Right lobe of liver (tissue), 6 donors: Measurements from ENCODE around the gene SLC22A1. TPM values are rescaled to one million over a fixed set of nuclear protein-coding genes. Genes with fewer than 3 reads are reported as not detected.

Experiments used
- ATAC-seq, 4 donors: fragments of 200-7000 bp; cut with Tn5 transposase; one replicate each; pipeline ENCODE4 v1.9.1; 2020; ENCODE audit warnings: mild to moderate bottlenecking in 4 of 4, moderate library complexity in 4 of 4
- DNase-seq, 3 donors: peaks; one replicate each; pipeline ENCODE4 v3.0.0-alpha.2; 2020
- H3K27ac ChIP-seq, 3 donors: fragments of 200-600 bp; one replicate each; pipeline ENCODE4 v1.8.0; 2022
- H3K27me3 ChIP-seq, 2 donors: fragments of 200-600 bp; one replicate each; pipeline ENCODE4 v1.8.0; 2022
- H3K36me3 ChIP-seq, 4 donors: fragments of 200-600 bp; sonication (generic) in 1 of 4; one replicate each; pipeline versions ENCODE4 v1.5.1 to v1.8.0; 2017 to 2022; ENCODE audit warnings: control low read depth in 1 of 4
- H3K4me1 ChIP-seq, 4 donors: fragments of 200-600 bp; sonication (generic) in 1 of 4; one replicate each; pipeline versions ENCODE4 v1.5.1 to v1.8.0; 2017 to 2022; ENCODE audit warnings: control low read depth in 1 of 4
- H3K4me3 ChIP-seq, 3 donors: fragments of 200-600 bp; one replicate each; pipeline ENCODE4 v1.8.0; 2022
- H3K9me3 ChIP-seq, 4 donors: fragments of 200-600 bp; sonication (generic) in 1 of 4; one replicate each; pipeline versions ENCODE4 v1.5.1 to v1.8.0; 2017 to 2022; ENCODE audit warnings: control low read depth in 1 of 4
- POLR2A ChIP-seq: fragments of 450-650 bp; IDR thresholded peaks from one replicate; pipeline ENCODE4 v1.6.1; 2017; ENCODE audit warnings: antibody characterized with exemption, mild to moderate bottlenecking
- WGBS: methylation state at CpG from one replicate; pipeline ENCODE4 v1.1.6; 2018; ENCODE audit warnings: low coverage, low lambda C conversion rate; ENCODE audit not compliant: insufficient coverage; ENCODE audit errors: missing lambda C conversion rate; 5-methylcytosine and 5-hydroxymethylcytosine counted together
- intact Hi-C, 2 donors: fragments of 100-400 bp; cut with DNase I; formaldehyde crosslinking; loops; one replicate each; pipeline versions ENCODE4 v1.11.2 to v1.14.1; 2022
- total RNA-seq, 6 experiments: library from RNA; depleted of rRNA in 2 of 6; stranded (reverse); fragments of >200 nt in 2 of 6; fragmentation: NEBNext Ultra II Directional in 3 of 6; extraction: Animal tissue kit (Norgen Biotek cat#: 25700) in 3 of 6; gene quantifications; one replicate each; pipeline versions ENCODE4 v1.1.0 to v1.2.4, GENCODE V29; 2016 to 2023
- TF ChIP-seq, protein P1 (sequence below), 4 donors: fragments of 200-600 bp in 3 of 4; fragments of 450-650 bp in 1 of 4; IDR thresholded peaks; one replicate each; pipeline versions ENCODE4 v1.5.1 to v1.8.0; 2016 to 2022; ENCODE audit warnings: antibody characterized with exemption in 4 of 4, mild to moderate bottlenecking in 2 of 4
- donor health status: DM: no; HTN: yes; CAD: no.
- donor health status: DM: no; HTN: no; CAD: no.
- donor health status: DM: no; HTN: no; CAD: no.
- donor health status: DM: no; HTN: yes; CAD: no.
- donor health status: DM: no; HTN: yes; CAD: no.

The SLC22A1 gene
- total RNA-seq, 6 experiments from 2014 or later, result 190 to 1,656 (median 769) TPM

GRCh38 chr6:160102956-160103824 is 18.4 kb upstream of the SLC22A1 start:
- peak overlapping the region in 2 of 3 donors; percentile 32 to 84 for H3K27ac ChIP-seq
- 66% methylated on average over 13 of the region's 14 CpGs for WGBS

GRCh38 chr6:160103825-160104100 is 17.9 kb upstream of the SLC22A1 start:
- 82% methylated on average over 7 of the region's 7 CpGs for WGBS
- DNase-seq (no peak), ATAC-seq (no peak)
- Histone ChIP-seq H3K27me3 (no peaks in the 10 kb centered on the region), H3K27ac (no peak overlapping the region), H3K36me3 (peaks cover 0 to 31% (median 14%) of the 10 kb centered on the region in 4 donors), H3K9me3 (no peaks in the 10 kb centered on the region), H3K4me1 (peaks cover 0 to 42% (median 14%) of the 10 kb centered on the region in 4 donors), H3K4me3 (no peak overlapping the region)
- intact Hi-C loops, result no loop called here
- TF ChIP-seq, protein P1, sequence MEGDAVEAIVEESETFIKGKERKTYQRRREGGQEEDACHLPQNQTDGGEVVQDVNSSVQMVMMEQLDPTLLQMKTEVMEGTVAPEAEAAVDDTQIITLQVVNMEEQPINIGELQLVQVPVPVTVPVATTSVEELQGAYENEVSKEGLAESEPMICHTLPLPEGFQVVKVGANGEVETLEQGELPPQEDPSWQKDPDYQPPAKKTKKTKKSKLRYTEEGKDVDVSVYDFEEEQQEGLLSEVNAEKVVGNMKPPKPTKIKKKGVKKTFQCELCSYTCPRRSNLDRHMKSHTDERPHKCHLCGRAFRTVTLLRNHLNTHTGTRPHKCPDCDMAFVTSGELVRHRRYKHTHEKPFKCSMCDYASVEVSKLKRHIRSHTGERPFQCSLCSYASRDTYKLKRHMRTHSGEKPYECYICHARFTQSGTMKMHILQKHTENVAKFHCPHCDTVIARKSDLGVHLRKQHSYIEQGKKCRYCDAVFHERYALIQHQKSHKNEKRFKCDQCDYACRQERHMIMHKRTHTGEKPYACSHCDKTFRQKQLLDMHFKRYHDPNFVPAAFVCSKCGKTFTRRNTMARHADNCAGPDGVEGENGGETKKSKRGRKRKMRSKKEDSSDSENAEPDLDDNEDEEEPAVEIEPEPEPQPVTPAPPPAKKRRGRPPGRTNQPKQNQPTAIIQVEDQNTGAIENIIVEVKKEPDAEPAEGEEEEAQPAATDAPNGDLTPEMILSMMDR (IDR thresholded peaks at IDR 0.05), result no peak
- TF ChIP-seq POLR2A, result no peak

More at GRCh38 chr6:160102956-160103824, 18.4 kb upstream of the SLC22A1 start:
- ATAC-seq (peak; percentile 42 to 61 (median 56)), DNase-seq (peak in 1 of 3 donors; percentile 63)
- Histone ChIP-seq H3K36me3 (peaks cover 0 to 33% (median 15%) of the 10 kb centered on the region in 4 donors), H3K27me3 (no peaks in the 10 kb centered on the region), H3K4me1 (peaks cover 0 to 42% (median 14%) of the 10 kb centered on the region in 4 donors), H3K9me3 (no peaks in the 10 kb centered on the region), H3K4me3 (no peak overlapping the region)
- intact Hi-C loops, result no loop called here
- TF ChIP-seq, protein P1 (IDR thresholded peaks at IDR 0.05), result peak; percentile 36 to 57 (median 47)
- TF ChIP-seq POLR2A, result no peak

GRCh38 chr6:160104821-160105517 is 16.6 kb upstream of the SLC22A1 start:
- no peak overlapping the region for H3K27ac ChIP-seq
- TF ChIP-seq, protein P1 (IDR thresholded peaks at IDR 0.05), result no peak
- TF ChIP-seq POLR2A, result no peak
- peaks cover 0 to 30% (median 10%) of the 10 kb centered on the region in 4 donors for H3K4me1 ChIP-seq
- no peaks in the 10 kb centered on the region for H3K27me3 ChIP-seq
- intact Hi-C loops, result no loop called here
- ATAC-seq (no peak), DNase-seq (no peak)
- H3K36me3 ChIP-seq, result peaks cover 0 to 31% (median 14%) of the 10 kb centered on the region in 4 donors
- 87% methylated on average over 10 of the region's 20 CpGs for WGBS
- no peaks in the 10 kb centered on the region for H3K9me3 ChIP-seq
- no peak overlapping the region for H3K4me3 ChIP-seq

GRCh38 chr6:160106010-160106409 is 15.6 kb upstream of the SLC22A1 start:
- Histone ChIP-seq H3K4me3 (no peak overlapping the region), H3K27me3 (no peaks in the 10 kb centered on the region), H3K36me3 (peaks cover 0 to 31% (median 14%) of the 10 kb centered on the region in 4 donors), H3K27ac (no peak overlapping the region), H3K9me3 (no peaks in the 10 kb centered on the region), H3K4me1 (peaks cover 0 to 23% (median 5%) of the 10 kb centered on the region in 4 donors)
- intact Hi-C loops, result no loop called here
- no peak for ATAC-seq
- TF ChIP-seq, protein P1 (IDR thresholded peaks at IDR 0.05), result no peak
- no peak for TF ChIP-seq POLR2A
- 91% methylated on average over 10 of the region's 14 CpGs for WGBS
- DNase-seq, result no peak
